Sigmoid colon (tissue), 7 donors: ENCODE data around the gene HNRNPK. TPM values are rescaled to one million over a fixed set of nuclear protein-coding genes. Genes with fewer than 3 reads are reported as not detected.

Experiments used
- DNase-seq: peaks from one replicate; pipeline ENCODE4 v3.0.0-alpha.2; 2019
- H3K27ac ChIP-seq, 4 donors: fragments of 200-600 bp; sonication (generic); one replicate each; pipeline ENCODE4 v1.5.1; 2016 to 2019; ENCODE audit warnings: mild to moderate bottlenecking in 1 of 4
- H3K27me3 ChIP-seq, 3 donors: fragments of 200-600 bp; sonication (generic); one replicate each; pipeline ENCODE4 v1.5.1; 2019; ENCODE audit warnings: mild to moderate bottlenecking in 1 of 3
- H3K36me3 ChIP-seq, 4 donors: fragments of 200-600 bp; sonication (generic); one replicate each; pipeline ENCODE4 v1.5.1; 2016 to 2019
- H3K4me1 ChIP-seq, 4 donors: fragments of 200-600 bp; sonication (generic); one replicate each; pipeline ENCODE4 v1.5.1; 2017 to 2019
- H3K4me3 ChIP-seq, 4 donors: fragments of 200-600 bp; sonication (generic); one replicate each; pipeline ENCODE4 v1.5.1; 2017 to 2019; ENCODE audit warnings: mild to moderate bottlenecking in 2 of 4, moderate library complexity in 1 of 4
- H3K9me3 ChIP-seq, 4 donors: fragments of 200-600 bp in 3 of 4; sonication (generic) in 3 of 4; one replicate each; pipeline versions ENCODE4 v1.5.1 to v1.6.1; 2013 to 2019
- EP300 ChIP-seq, 4 donors: sonication (generic); formaldehyde crosslinking; IDR thresholded peaks; one replicate each; pipeline ENCODE4 v1.6.1; 2017; ENCODE audit warnings: antibody characterized with exemption in 4 of 4
- POLR2A ChIP-seq, 2 donors: fragments of 450-650 bp; IDR thresholded peaks; one replicate each; pipeline ENCODE4 v1.6.1; 2016; ENCODE audit warnings: antibody characterized with exemption in 2 of 2, mild to moderate bottlenecking in 2 of 2, moderate library complexity in 2 of 2
- POLR2AphosphoS5 ChIP-seq, 4 donors: sonication (generic); formaldehyde crosslinking; IDR thresholded peaks; one replicate each; pipeline ENCODE4 v1.6.1; 2017; ENCODE audit warnings: antibody characterized with exemption in 4 of 4
- WGBS, 2 donors: extraction: QIAGEN DNeasy Blood & Tissue Kit; methylation state at CpG; one replicate each; pipeline ENCODE4 v1.1.7; 2013; 5-methylcytosine and 5-hydroxymethylcytosine counted together
- intact Hi-C: fragments of 100-400 bp; cut with DNase I; formaldehyde crosslinking; loops from one replicate; pipeline ENCODE4 v1.15.1; 2023
- polyA plus RNA-seq, 3 donors: library from polyadenylated mRNA; stranded (reverse); fragments of 200-250 nt; gene quantifications; one replicate each; pipeline ENCODE4 v1.2.3, GENCODE V29; 2013
- total RNA-seq, 4 donors: library from RNA; depleted of rRNA; stranded (reverse); fragments of >200 nt; gene quantifications; one replicate each; pipeline ENCODE4 v1.1.0, GENCODE V29; 2016
- TF ChIP-seq, protein P1 (sequence below), 4 experiments: fragments of 450-650 bp in 3 of 4; fragments of 200-600 bp in 1 of 4; IDR thresholded peaks; one replicate each; pipeline ENCODE4 v1.5.1; 2016 to 2019; ENCODE audit warnings: antibody characterized with exemption in 4 of 4, mild to moderate bottlenecking in 3 of 4, moderate library complexity in 2 of 4
- donor health status: healthy with polysubstance abuse.
- donor health status: Bipolar disorder and iron deficiency.
- donor health status: healthy.

HNRNPK gene
- total RNA-seq (100 to 1,000 TPM; 285 to 448 (median 395) TPM), polyA plus RNA-seq (100 to 1,000 TPM; 237 to 364 (median 261) TPM)

DNA sequence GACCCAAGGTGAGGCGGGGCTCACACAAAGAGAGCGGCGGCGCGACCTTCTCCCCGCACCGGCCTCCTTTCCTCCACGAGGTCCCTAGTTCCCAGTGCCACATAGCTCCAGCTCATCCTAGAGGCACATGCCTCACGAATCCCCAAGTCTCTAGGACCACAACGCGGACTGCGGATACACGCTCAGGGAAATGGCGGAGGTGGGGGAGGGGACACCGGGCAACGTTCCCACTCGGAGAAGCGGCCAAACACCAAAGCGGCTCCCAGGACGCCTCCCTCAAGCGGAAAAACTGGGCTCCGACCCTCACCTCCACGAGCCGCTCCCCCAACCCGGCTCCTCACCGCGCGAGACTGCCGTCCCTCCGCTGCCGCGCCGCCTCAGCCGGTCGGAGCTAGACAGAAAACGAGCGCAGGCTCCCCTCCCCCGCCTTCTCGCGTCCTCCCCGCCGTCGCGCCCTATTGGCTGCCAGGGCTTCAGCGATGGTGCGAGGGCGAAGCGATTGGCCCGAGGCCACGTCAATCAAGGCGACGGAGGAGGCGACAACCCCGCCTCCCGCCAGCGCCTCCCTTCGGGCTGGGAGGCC is at the start of gene HNRNPK:
HNRNPK (minus strand) TSS at position 404 of the 583 bp plus-strand sequence. CDS start 1,963 bp downstream, outside the sequence.
- H3K27ac ChIP-seq: peak within 1 kb of the TSS; percentile 96 to 99 (median 98)
- no peaks in the 10 kb centered on the region for H3K9me3 ChIP-seq
- peak within 1 kb of the TSS; percentile 83 to 93 (median 88) for H3K4me3 ChIP-seq
- WGBS, 2 donors: 0 to 1% methylated on average over 57 of the region's 57 CpGs
- TF ChIP-seq, protein P1, sequence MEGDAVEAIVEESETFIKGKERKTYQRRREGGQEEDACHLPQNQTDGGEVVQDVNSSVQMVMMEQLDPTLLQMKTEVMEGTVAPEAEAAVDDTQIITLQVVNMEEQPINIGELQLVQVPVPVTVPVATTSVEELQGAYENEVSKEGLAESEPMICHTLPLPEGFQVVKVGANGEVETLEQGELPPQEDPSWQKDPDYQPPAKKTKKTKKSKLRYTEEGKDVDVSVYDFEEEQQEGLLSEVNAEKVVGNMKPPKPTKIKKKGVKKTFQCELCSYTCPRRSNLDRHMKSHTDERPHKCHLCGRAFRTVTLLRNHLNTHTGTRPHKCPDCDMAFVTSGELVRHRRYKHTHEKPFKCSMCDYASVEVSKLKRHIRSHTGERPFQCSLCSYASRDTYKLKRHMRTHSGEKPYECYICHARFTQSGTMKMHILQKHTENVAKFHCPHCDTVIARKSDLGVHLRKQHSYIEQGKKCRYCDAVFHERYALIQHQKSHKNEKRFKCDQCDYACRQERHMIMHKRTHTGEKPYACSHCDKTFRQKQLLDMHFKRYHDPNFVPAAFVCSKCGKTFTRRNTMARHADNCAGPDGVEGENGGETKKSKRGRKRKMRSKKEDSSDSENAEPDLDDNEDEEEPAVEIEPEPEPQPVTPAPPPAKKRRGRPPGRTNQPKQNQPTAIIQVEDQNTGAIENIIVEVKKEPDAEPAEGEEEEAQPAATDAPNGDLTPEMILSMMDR (IDR thresholded peaks at IDR 0.05): no peak
- TF ChIP-seq POLR2A (IDR thresholded peaks at IDR 0.05) (peak in 1 of 2 donors; percentile 22), EP300 (IDR thresholded peaks at IDR 0.05) (peak in 1 of 4 donors; percentile 17), POLR2AphosphoS5 (IDR thresholded peaks at IDR 0.05) (peak in 2 of 4 donors; percentile 1 to 37)
- H3K36me3 ChIP-seq: peaks cover 10 to 30% (median 23%) of the 10 kb centered on the region in 4 donors
- peak; percentile 100 for DNase-seq
- peaks cover 0 to 46% (median 35%) of the 10 kb centered on the region in 4 donors for H3K4me1 ChIP-seq
- H3K27me3 ChIP-seq: no peaks in the 10 kb centered on the region
- intact Hi-C loops: loop anchor here (2.0 to 5.0 kb wide), 5 partner anchors 23 to 273 kb away; partner anchors contain the start of genes GKAP1, KIF27 and UBQLN1

DNA sequence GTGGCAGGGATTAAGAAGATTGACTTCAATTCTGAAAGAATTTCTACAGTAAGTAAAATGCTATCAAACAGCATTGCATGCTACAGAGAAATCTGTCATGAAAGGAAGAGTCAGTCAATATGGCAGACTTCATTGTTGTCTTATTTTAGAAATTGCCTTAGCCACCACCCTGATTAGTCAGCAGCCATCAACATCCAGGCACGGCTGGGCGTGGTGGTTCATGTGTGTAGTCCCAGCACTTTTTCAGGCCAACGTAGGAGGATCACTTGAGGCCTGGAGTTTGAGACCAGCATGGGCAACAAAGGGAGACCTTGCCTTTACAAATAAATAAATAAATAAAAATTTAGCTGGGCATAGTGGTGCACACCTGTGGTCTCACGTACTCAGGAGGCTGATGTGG is 47.2 kb upstream of the HNRNPK start:
- whole genome bisulfite sequencing, 2 donors: 83 to 86% methylated on average over 4 of the region's 4 CpGs
- no peaks in the 10 kb centered on the region for H3K9me3 ChIP-seq
- H3K4me1 ChIP-seq: no peaks in the 10 kb centered on the region
- H3K27me3 ChIP-seq: no peaks in the 10 kb centered on the region
- no peaks in the 10 kb centered on the region for H3K36me3 ChIP-seq
- no peak for TF ChIP-seq POLR2A (IDR thresholded peaks at IDR 0.05)
- TF ChIP-seq POLR2AphosphoS5 (IDR thresholded peaks at IDR 0.05): no peak
- TF ChIP-seq, protein P1 (IDR thresholded peaks at IDR 0.05): no peak
- TF ChIP-seq EP300 (IDR thresholded peaks at IDR 0.05): no peak
- no peak overlapping the region for H3K4me3 ChIP-seq
- intact Hi-C loops: no loop called here
- no peak for DNase-seq
- H3K27ac ChIP-seq: no peak overlapping the region

DNA sequence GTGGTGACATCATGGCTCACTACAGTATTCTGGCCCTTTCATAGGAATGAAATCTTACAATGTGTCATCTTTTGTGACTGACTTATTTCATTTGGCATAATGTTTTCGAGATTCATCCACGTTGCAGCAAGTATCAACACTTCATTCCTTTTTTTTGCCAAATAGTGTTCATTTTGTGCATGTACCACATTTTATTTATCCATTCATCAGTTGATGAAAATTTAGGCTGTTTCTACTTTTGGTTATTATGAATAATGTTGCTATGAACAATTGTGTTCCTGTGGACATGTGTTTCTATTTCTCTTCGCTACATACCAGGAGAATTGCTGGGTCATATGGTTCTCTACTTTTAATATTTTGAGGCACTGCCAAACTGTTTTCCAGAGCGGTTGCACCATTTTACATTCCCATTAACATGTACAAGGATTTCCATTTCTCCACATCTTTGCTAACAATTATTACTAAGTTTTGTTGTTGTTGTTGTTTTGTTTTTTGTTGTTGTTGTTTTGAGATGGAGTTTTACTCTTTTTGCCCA is 44.1 kb upstream of the HNRNPK start:
- no peak overlapping the region for H3K4me3 ChIP-seq
- no peaks in the 10 kb centered on the region for H3K9me3 ChIP-seq
- intact Hi-C loops: no loop called here
- H3K27ac ChIP-seq: no peak overlapping the region
- no peaks in the 10 kb centered on the region for H3K4me1 ChIP-seq
- no peaks in the 10 kb centered on the region for H3K27me3 ChIP-seq
- WGBS, 2 donors: 69 to 93% methylated on average over 4 of the region's 4 CpGs
- H3K36me3 ChIP-seq: no peaks in the 10 kb centered on the region
- DNase-seq: no peak
- no peak for TF ChIP-seq EP300 (IDR thresholded peaks at IDR 0.05)
- TF ChIP-seq, protein P1 (IDR thresholded peaks at IDR 0.05): no peak
- TF ChIP-seq POLR2A (IDR thresholded peaks at IDR 0.05): no peak
- TF ChIP-seq POLR2AphosphoS5 (IDR thresholded peaks at IDR 0.05): no peak

DNA sequence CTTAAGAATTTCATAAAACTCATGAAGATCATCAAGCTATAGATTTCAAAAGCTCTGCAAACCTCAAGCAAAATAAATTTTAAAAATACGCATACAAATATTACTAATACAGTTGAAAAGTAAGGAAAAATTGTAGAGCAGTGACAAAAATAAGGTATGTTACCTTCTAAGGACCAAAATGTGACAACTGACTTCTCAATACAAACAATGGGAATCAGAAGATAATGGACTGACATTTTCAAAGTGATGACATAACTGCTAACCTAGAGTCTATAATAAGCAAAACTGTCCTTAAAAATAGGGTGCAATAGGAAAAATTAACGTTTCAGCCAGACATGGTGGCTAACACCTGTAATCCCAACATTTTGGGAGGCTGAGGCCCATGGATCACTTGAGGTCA is 27.6 kb upstream of the HNRNPK start:
- no peaks in the 10 kb centered on the region for H3K27me3 ChIP-seq
- no peaks in the 10 kb centered on the region for H3K36me3 ChIP-seq
- H3K9me3 ChIP-seq: no peaks in the 10 kb centered on the region
- 96 to 97% methylated on average over 2 of the region's 2 CpGs for WGBS, 2 donors
- no peak overlapping the region for H3K27ac ChIP-seq
- DNase-seq: no peak
- intact Hi-C loops: no loop called here
- H3K4me3 ChIP-seq: no peak overlapping the region
- no peak for TF ChIP-seq EP300 (IDR thresholded peaks at IDR 0.05)
- TF ChIP-seq POLR2AphosphoS5 (IDR thresholded peaks at IDR 0.05): no peak
- no peak for TF ChIP-seq POLR2A (IDR thresholded peaks at IDR 0.05)
- TF ChIP-seq, protein P1 (IDR thresholded peaks at IDR 0.05): no peak
- H3K4me1 ChIP-seq: no peaks in the 10 kb centered on the region
